HG03064 (cell line): ENCODE measurements around the gene LRRTM4.
"Not testable (repeated sequence)": the region's sequence is repeated elsewhere in the genome, so short reads cannot be mapped to it uniquely, and the experiment has no call there.

Experiments used
- ATAC-seq: cut with Tn5 transposase; IDR thresholded peaks from one replicate; pipeline ENCODE4 v1.9.1; 2021; ENCODE audit warnings: low read depth; ENCODE audit not compliant: unreplicated experiment

LRRTM4 gene

DNA sequence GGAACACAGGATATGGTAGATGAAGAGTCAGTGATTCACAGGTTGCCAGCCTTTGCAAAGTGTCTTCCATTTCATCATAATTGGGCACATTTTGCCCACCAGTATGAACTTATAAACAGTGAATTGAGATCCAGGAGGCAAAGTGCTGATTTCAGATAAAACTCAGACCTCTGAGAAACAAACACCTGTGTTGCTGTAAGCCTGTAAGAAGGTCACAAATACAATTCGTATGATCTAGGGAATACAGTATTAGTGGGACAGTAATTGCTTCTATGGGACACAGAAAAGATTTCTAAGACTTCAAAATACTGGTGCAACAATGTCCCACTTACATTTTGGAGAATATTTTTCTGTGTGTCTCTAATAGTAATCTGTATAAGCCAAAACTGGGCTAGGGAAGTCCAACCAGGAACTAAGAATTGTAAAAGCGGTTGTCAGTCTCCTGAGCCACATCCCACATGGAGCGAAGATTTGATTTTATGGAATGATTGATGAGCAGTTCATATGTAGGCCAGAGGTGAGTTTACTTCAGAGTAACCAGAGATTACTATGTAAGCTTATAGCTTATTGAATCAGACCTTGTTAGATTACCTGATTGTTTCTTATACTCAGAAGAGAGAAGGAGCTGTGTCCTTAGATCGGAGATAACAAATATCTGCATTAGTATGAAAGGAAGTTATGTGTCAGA is 728.4 kb downstream of the LRRTM4 start:
- ATAC-seq: no peak

- ATAC-seq: not testable (repeated sequence)
Observed at GRCh38 chr2:76781313-76781712, 740.9 kb downstream of the LRRTM4 start.

DNA sequence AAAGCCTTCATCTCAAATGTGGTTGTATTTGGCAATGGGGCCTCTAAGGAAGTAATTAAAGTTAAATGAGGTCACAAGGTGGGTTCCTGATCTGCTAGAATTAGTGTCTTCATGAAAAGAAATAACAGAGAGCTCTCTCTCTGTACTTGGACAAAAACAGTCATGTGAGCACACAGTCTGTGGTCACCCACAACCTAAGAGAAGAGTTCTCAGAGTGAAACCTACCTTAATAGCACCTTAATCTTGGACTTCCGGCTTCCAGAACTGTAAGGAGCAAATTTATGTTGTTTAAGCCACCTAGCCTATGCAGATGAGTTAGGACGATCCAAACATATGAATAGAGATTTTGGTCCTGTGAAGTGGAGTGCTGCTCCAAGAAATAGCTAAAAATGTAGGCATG is 758.9 kb downstream of the LRRTM4 start:
- no peak for ATAC-seq

DNA sequence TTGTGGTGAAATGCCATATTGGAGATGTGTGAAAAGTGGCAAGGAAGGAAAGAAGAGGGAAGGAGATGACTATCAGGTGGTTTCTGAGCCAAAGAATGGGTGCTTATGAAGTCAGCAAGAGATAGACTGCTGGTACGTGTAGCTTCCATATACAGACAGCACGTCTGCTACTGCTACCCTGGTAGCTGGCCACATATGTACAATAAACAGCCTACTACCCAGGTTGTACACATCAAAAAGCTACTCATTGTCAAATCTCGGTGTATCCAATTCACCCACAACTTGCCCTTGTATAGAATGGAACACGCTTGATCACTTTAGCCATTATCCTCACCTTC is 761.8 kb downstream of the LRRTM4 start:
- no peak for ATAC-seq

GRCh38 chr2:76759634-76760366 is 762.4 kb downstream of the LRRTM4 start:
- no peak for ATAC-seq

GRCh38 chr2:76752506-76752905 is 769.7 kb downstream of the LRRTM4 start:
- ATAC-seq: no peak

DNA sequence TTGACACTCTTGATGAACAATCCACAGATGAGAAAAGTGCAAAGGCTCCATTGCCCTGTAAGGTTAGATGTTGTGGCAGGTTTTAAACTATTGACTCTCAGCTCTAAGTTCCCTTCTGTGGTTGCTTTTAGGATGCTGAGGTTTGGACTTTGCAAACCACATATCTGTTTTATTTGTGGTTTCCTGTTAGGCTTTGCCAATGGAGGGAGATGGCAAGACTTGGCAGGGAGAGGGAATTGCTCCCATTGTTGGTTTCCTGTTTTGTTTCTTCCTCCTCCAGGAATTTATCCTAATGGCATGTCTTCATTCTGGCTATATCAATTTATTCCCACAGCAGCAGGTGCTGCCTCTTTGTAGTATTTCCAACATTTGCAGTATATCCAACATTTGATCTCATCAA is 772.3 kb downstream of the LRRTM4 start:
- ATAC-seq: no peak

DNA sequence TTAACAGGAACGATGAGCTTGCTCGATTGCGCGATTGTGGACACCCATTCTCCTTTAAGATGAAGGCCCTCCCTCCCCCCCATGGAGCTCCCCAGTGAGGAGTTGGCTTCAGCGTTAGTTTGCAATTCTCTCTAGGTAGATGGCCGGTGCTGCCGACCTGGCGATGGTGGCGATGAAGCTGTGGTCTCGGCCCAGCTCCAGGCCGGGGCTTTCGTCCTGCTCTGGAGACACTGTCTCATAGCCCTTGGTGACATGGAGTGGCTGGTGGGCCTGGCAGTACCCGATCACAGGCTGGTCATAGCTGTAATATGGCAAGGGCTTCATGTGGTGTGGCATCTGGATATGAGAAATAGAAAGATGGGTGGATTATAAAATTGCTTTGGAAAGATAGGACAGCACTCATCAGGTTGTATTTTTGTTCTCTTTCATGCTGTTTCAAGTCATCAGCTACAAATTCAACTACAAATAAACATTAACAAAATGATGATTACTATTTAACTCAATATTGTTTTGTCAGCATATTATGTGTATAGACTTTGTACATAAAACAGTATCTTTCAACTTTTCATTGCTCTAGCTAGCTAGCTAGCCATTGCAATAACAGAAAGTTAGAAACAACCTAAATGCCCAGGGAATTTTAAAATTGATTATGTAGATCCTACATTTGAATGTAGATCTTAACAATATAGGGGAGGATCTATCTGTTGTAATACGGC is 773.4 kb downstream of the LRRTM4 start:
- ATAC-seq: no peak

DNA sequence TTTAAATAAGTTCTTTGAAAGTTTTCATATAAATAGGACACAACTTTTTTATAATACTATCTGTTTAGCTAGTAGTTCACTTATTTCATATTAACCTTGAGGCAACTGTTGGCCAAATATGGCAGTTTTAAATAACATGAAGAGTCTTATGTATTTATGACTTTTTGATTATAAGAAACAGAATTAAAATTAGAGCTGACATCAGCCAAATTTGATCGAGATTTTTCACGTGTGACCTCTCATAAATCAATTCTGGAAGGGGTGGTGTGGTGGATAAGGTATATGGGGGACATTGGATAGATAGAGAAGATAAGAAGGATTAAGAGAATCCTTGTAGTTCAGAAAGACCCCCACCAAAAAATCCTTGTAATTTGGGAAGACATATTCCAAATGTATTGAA is 776.6 kb downstream of the LRRTM4 start:
- no peak for ATAC-seq

- ATAC-seq: no peak
Observed at GRCh38 chr2:76737607-76738006, 784.6 kb downstream of the LRRTM4 start.

DNA sequence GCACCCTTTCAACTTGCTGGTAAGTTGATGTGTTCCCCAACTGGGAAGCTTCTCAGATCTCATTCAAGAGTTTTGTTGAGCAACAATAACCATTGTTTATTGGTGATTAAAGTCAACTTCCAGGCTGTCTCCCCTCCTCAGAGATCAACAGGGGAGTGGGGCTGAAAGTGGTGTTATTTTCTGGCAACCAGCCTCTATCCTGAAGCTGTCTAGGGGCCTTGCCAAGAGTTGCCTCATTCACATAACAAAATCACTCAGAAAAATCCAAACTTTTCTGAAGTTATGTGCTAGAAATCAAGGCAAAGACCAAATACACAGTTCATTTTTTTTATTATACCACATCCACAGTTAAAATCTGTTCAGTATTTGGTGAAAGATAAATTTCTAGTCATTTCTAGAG is 788.4 kb downstream of the LRRTM4 start:
- ATAC-seq: no peak

DNA sequence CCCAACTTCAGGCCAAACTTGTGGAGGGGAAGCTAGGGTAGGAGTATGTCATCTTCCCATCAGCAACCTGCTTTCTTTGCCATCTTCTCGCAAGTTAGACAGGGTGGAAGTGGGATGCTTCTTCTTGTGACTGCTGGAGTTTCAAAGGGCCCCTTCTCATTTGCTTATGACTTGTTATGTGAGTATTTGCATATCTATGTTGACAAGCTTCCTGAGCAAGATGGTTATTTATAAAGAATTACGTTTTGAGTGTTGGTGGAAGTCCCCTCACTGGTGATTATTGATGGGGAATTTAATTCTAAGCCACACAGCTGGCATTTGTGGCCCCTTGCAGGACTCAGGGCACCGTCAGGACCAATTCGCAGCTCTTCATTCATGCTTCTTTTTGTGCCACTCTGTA is 791.0 kb downstream of the LRRTM4 start:
- ATAC-seq: no peak

DNA sequence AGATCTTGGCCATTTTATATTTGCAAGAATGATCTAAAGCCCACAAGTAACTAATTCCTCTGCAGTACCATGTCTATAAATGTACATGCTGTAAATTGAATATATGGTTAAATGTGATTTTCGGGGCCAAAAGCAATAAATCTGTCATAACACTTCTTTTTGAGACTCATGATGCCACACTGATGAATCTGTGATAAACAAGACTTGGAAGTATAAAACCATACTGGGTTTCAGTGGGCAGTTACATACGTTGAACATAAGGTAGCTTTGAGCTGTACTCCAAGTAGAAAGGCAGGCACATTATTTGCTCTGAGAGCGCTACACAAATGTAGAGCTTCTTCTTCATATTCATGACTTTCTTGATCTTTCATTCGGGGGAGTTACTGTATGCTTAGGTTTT is 792.2 kb downstream of the LRRTM4 start:
- ATAC-seq: no peak

- no peak for ATAC-seq
Observed at GRCh38 chr2:76721226-76721625, 801.0 kb downstream of the LRRTM4 start.

DNA sequence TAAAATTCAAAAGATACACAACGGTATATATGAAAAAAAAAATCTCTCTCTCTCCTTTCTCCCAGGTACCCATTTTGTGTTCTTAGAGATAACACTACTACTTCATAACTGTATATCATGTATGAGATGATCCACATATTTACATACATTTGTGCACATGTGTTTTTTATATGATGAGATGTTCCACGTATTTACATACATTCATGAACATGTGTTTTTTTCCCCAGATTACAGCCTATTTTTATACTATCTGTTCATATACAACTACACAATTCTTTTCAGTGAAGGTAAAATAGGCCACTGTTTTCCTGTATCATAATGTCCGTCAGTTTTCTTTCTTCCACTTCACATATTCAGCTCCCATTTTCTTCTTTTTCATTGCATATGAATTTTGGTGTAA is 808.9 kb downstream of the LRRTM4 start:
- no peak for ATAC-seq

DNA sequence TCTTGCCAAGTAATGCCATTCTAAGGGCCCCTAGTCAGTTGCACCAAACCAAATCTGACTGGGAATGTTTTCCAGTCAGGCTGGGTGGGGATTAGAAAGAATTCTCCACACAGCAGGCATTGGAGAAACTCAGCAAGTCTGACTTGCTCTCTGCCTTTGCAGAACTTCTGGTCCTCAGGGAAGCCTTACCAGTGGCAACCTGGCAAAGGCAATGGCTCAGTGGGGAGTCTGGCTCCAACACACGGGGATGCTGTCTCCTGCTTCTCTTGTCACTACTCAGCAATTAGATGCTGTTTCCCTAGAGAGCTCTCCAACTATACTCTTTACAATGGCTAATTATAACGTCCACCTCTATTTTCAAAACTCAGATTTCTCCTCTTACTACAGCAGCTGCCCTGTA is 810.7 kb downstream of the LRRTM4 start:
- ATAC-seq: no peak

DNA sequence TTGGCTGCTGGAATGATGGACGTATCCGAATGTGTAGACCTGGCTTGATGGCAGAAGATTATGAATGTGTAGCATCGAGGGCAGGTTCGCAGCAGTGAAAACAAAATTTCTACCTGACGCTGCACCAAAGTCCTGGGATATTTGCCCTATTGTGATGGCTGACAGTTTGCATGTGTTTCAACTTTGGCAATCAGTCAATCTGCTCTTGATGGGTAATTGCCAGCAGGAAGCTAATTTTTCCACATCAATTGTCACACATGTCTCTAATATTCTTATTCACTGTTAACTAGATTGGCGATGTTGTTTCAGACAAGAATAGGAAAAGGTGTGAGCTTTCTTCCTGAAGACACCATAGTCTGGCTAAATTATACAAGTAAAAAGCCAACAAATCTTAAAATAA is 821.3 kb downstream of the LRRTM4 start:
- ATAC-seq: no peak

DNA sequence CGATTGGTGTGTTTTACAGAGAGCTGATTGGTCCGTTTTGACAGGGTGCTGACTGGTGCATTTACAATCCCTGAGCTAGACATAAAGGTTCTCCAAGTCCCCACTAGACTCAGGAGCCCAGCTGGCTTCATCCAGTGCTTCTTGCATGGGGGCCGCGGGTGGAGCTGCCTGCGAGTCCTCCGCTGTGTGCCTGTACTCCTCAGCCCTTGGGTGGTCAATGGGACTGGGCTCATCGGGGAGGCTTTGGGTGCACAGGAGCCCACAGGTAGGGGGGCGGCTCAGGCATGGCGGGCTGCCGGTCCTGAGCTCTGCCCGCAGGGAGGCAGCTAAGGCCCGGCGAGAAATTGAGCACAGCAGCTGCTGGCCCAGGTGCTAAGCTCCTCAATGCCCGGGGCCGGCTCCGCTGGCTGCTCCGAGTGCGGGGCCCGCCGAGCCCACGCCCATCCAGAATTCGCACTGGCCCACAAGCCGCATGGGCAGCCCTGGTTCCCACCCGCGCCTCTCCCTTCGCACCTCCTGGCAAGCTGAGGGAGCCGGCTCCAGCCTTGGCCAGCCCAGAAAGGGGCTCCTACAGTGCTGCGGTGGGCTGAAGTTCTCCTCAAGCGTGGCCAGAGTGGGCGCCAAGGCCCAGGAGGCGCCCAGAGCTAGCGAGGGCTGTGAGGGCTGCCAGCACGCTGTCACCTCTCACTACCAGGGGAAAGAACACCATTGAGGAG is 824.0 kb downstream of the LRRTM4 start:
- not testable (repeated sequence) for ATAC-seq
